ENCODE results near the gene ARFGAP1.

DNA sequence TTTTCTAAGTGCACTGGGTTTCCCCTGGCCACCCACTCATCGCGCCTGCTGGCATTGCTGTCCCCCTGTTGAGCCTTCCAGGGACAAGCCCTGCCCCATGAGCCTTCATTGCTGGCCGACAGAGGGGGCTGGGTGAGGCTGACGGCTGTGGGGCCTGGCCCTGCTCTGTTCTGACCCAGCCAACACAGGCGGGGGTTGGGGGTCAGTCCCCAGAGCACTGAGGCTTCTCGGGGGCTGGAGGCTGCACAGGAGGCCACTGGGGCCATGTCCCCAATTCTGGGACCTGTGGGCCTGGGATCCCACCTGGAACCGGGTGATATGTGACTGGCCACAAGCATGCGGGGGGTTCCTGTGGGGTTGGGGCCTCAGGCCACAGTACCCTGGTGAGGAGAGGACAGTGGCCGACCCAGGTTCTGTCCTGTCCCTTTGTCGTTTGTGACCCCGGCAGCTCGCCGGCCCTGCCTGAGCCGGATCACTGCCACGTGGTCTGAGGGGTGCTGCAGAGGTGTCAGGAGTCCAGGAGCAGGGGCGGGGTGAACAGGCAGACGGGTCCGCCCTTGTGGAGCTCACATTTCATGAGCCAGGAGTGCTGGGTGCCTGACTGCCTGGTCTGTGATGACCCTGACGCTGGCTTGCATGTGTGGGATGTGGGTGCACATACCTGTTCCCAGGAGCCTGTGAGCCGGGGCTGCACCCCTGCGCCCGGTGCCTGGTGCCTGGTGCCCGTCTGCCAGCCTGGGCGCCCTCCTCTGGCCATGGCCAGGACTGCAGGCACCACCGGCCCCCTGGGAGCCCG, 18.3 kb downstream of the ARFGAP1 start:
- TF ChIP-seq YY1 (IDR thresholded peaks at IDR 0.05; ENCODE audit: insufficient read depth, insufficient read length) = no peak
- TF ChIP-seq SUZ12 (IDR thresholded peaks at IDR 0.05; ENCODE audit: extremely low read depth, insufficient read depth, insufficient read length) = no peak
- TF ChIP-seq ZNF274 (IDR thresholded peaks at IDR 0.05; ENCODE audit: low read depth, low read length) = no peak

Measured in NT2/D1 (cell line).